PC-3 (cell line): ENCODE data around the gene ZNF287. TPM values are rescaled to one million over a fixed set of nuclear protein-coding genes. Genes with fewer than 3 reads are reported as not detected.

Experiments
- ATAC-seq: fragments of 200-7000 bp; cut with Tn5 transposase; 2 replicates; pipeline ENCODE4 v1.9.1; 2020; ENCODE audit warnings: mild to moderate bottlenecking, moderate library complexity
- BruUV-seq: library from RNA; stranded (reverse); fragments of 400-500 nt; replicated peaks from 2 replicates; lab custom pipeline; 2021; lab: Mats Ljungman, UMichigan
- CTCF ChIA-PET: fragments of 300-600 bp; sonication (Branson Sonifier 250); formaldehyde crosslinking; loops from one replicate; lab custom pipeline; 2022; ENCODE audit warnings: antibody characterized with exemption; lab: Charles Lee
- POLR2A ChIA-PET: fragments of 300-600 bp; sonication (Branson Sonifier 250); formaldehyde crosslinking; loops from one replicate; lab custom pipeline; 2022; ENCODE audit warnings: antibody characterized with exemption; ENCODE audit not compliant: unreplicated experiment; lab: Charles Lee
- DNase-seq: peaks from one replicate; pipeline ENCODE4 v3.0.0-alpha.2; 2015
- H2AFZ ChIP-seq: fragments of 300-600 bp; sonication (generic); 2 replicates; pipeline ENCODE4 v1.6.0; 2016; ENCODE audit warnings: antibody characterized with exemption, low read length
- H3F3A ChIP-seq: fragments of 300-600 bp; sonication (generic); one replicate; pipeline ENCODE4 v1.6.0; 2017; ENCODE audit warnings: antibody characterized with exemption, low read length, control low read depth, mild to moderate bottlenecking; ENCODE audit not compliant: unreplicated experiment
- H3K27ac ChIP-seq: fragments of 300-600 bp; sonication (generic); 2 replicates; pipeline ENCODE4 v1.5.1; 2016; ENCODE audit warnings: mild to moderate bottlenecking, low read length
- H3K27me3 ChIP-seq: fragments of 300-600 bp; sonication (generic); 2 replicates; pipeline ENCODE4 v1.6.1; 2016; ENCODE audit warnings: low read length, mixed read lengths
- H3K36me3 ChIP-seq: fragments of 300-600 bp; sonication (generic); 2 replicates; pipeline ENCODE4 v1.6.1; 2016; ENCODE audit warnings: low read depth, mixed run types, low read length, mixed read lengths
- H3K4me1 ChIP-seq: fragments of 300-600 bp; sonication (generic); 2 replicates; pipeline ENCODE4 v1.5.1; 2016; ENCODE audit warnings: low read length; ENCODE audit not compliant: insufficient read depth
- H3K4me2 ChIP-seq: fragments of 300-600 bp; sonication (generic); 2 replicates; pipeline ENCODE4 v1.6.0; 2016; ENCODE audit warnings: low read length
- H3K4me3 ChIP-seq: fragments of 300-600 bp; sonication (generic); 2 replicates; pipeline ENCODE4 v1.5.1; 2016; ENCODE audit warnings: mild to moderate bottlenecking, low read length, mixed read lengths
- H3K79me2 ChIP-seq: fragments of 300-600 bp; sonication (generic); 2 replicates; pipeline ENCODE4 v1.6.1; 2017; ENCODE audit warnings: low read length, mixed read lengths
- H3K9ac ChIP-seq: fragments of 300-600 bp; sonication (generic); 2 replicates; pipeline ENCODE4 v1.6.0; 2016; ENCODE audit warnings: mild to moderate bottlenecking, low read length
- H3K9me2 ChIP-seq: fragments of 300-600 bp; sonication (generic); replicated peaks from 2 replicates; pipeline ENCODE4 v1.6.1; 2016; ENCODE audit warnings: mixed run types, low read length, mixed read lengths
- H3K9me3 ChIP-seq: fragments of 300-600 bp; sonication (generic); 2 replicates; pipeline ENCODE4 v1.6.1; 2016; ENCODE audit warnings: low read length, mixed read lengths
- H4K20me1 ChIP-seq: fragments of 300-600 bp; sonication (generic); 2 replicates; pipeline ENCODE4 v1.6.1; 2016; ENCODE audit warnings: low read length, mixed read lengths
- CTCF ChIP-seq: fragments of 300-600 bp; sonication (generic); conservative IDR thresholded peaks from 2 replicates; pipeline ENCODE4 v1.5.1; 2017; ENCODE audit warnings: antibody characterized with exemption, low read depth, mild to moderate bottlenecking, low read length
- EZH2 ChIP-seq: fragments of 300-600 bp; sonication (generic); IDR thresholded peaks from one replicate; pipeline ENCODE4 v1.6.1; 2017; ENCODE audit warnings: antibody characterized with exemption, mild to moderate bottlenecking, low read length; ENCODE audit not compliant: unreplicated experiment
- EZH2phosphoT487 ChIP-seq: fragments of 300-600 bp; sonication (generic); IDR thresholded peaks from 2 replicates; pipeline ENCODE4 v1.6.1; 2018; ENCODE audit warnings: mild to moderate bottlenecking, antibody characterized with exemption, low read length, borderline replicate concordance
- intact Hi-C: fragments of 100-400 bp; cut with micrococcal nuclease; formaldehyde crosslinking; loops from 2 replicates; pipeline ENCODE4 v1.9.0; 2023
- total RNA-seq: library from RNA; depleted of rRNA; stranded (reverse); fragments of >200 nt; gene quantifications from 2 replicates; pipeline ENCODE4 v1.2.3, GENCODE V29; 2014; rRNA removed

The ZNF287 gene
- total RNA-seq, 1 experiment from 2014 or later: 14.0 TPM

GRCh38 chr17:16504984-16505383 is 64.0 kb downstream of the ZNF287 start:
- ATAC-seq (no peak), DNase-seq (no peak)
- no peaks in the 10 kb centered on the region for H3K79me2 ChIP-seq
- ChIA-PET POLR2A (no interaction called here), CTCF (no interaction called here)
- no peaks in the 10 kb centered on the region for H3K27me3 ChIP-seq
- BruUV-seq: no TSS peak
- H3K27ac ChIP-seq: no peak overlapping the region
- H3K4me3 ChIP-seq: no peak overlapping the region
- no peak overlapping the region for H3K9ac ChIP-seq
- no peak overlapping the region for H3K4me2 ChIP-seq
- TF ChIP-seq EZH2phosphoT487: no peak
- no peak for TF ChIP-seq CTCF
- no peak for TF ChIP-seq EZH2
- H3K36me3 ChIP-seq: no peaks in the 10 kb centered on the region
- H3F3A ChIP-seq: no peaks in the 10 kb centered on the region
- H3K9me2 ChIP-seq: no peaks in the 10 kb centered on the region
- no peaks in the 10 kb centered on the region for H4K20me1 ChIP-seq
- intact Hi-C loops: no loop called here
- H3K4me1 ChIP-seq: no peaks in the 10 kb centered on the region
- H2AFZ ChIP-seq: no peak overlapping the region
- no peaks in the 10 kb centered on the region for H3K9me3 ChIP-seq

Other genes with a start within 250 kb of the ZNF287 start
- not detected in 2 replicates for gene CENPV, start 215.7 kb downstream of the ZNF287 start, total RNA-seq
- gene UBB, start 188.1 kb downstream of the ZNF287 start, total RNA-seq: 2,112 and 2,970 TPM in 2 replicates
- 0.69 and 1.9 TPM in 2 replicates for gene TRPV2, start 153.6 kb downstream of the ZNF287 start, total RNA-seq
- 15.8 and 19.4 TPM in 2 replicates for gene LRRC75A, start 77.0 kb downstream of the ZNF287 start, total RNA-seq
- 1.9 and 3.5 TPM in 2 replicates for gene ZNF624, start 84.6 kb upstream of the ZNF287 start, total RNA-seq
- 0.15 and 0.17 TPM in 2 replicates for gene CCDC144A, start 121.0 kb upstream of the ZNF287 start, total RNA-seq